Heart left ventricle (tissue), 13 donors: ENCODE measurements around the gene TESMIN.

ENCODE experiments used
- POLR2A ChIP-seq, 2 donors: fragments of 450-650 bp; IDR thresholded peaks; one replicate each; pipeline ENCODE4 v1.6.1; 2017; ENCODE audit warnings: antibody characterized with exemption in 2 of 2, mild to moderate bottlenecking in 2 of 2, moderate library complexity in 2 of 2
- TF ChIP-seq, protein P1 (sequence below), 12 donors: fragments of 200-600 bp; sonication (generic) in 4 of 12; IDR thresholded peaks; one replicate each; pipeline versions ENCODE4 v1.5.0 to v1.8.0; 2018 to 2022; ENCODE audit warnings: antibody characterized with exemption in 12 of 12, mild to moderate bottlenecking in 5 of 12
- donor health status: ischemic (EF 13 %, LVEDD 7.1; RV severe dilation, severe dysfunction).
- donor health status: DM: no; HTN: yes; CAD: no.
- donor health status: DM: no; HTN: no; CAD: no.
- donor health status: ischemic (EF 25% LVEDD 6.9; RV normal size, moderate dysfunction).
- donor health status: ischemic (EF 25% LVEDD 5.7; RV mildly dilated, moderate dysfunction).
- donor health status: ischemic (EF 35%, LVEDD 5.7; RV mildly dilated, moderate dysfunction).
- donor health status: nonischemic (EF 11% LVEDD 7.7; RV severe dilation, severe dysfunction).
- donor health status: DM: yes; HTN: yes; CAD: no.
- donor health status: PGD.
- donor health status: ischemic (EF 29% LVEDD 5.4; RV normal size, mild dysfunction).
- donor health status: nonischemic (EF 23%, LVEDD 6.1; RV moderate dilation, normal function).

DNA sequence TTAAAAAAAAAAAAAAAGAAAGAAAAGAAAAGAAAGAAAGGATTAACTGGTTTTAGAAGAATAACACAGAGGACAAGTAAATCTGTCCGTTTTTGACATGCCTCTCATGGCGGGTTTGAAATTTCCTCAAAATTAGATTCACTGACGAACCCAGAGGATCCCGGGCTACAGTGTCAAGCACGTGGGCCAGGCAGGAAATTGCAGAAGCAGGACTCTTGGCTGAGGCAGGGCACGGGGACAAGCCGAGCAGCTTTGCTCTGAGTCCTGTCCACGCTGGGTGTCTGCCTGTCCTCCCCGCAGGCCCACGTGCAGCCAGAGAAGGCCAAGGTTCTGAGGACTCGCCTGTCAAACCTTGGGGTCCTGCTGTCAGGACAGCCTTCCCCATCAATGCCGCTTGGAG lies 42.3 kb downstream of the TESMIN start:
- TF ChIP-seq, protein P1, sequence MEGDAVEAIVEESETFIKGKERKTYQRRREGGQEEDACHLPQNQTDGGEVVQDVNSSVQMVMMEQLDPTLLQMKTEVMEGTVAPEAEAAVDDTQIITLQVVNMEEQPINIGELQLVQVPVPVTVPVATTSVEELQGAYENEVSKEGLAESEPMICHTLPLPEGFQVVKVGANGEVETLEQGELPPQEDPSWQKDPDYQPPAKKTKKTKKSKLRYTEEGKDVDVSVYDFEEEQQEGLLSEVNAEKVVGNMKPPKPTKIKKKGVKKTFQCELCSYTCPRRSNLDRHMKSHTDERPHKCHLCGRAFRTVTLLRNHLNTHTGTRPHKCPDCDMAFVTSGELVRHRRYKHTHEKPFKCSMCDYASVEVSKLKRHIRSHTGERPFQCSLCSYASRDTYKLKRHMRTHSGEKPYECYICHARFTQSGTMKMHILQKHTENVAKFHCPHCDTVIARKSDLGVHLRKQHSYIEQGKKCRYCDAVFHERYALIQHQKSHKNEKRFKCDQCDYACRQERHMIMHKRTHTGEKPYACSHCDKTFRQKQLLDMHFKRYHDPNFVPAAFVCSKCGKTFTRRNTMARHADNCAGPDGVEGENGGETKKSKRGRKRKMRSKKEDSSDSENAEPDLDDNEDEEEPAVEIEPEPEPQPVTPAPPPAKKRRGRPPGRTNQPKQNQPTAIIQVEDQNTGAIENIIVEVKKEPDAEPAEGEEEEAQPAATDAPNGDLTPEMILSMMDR (IDR thresholded peaks at IDR 0.05): no peak
- no peak for TF ChIP-seq POLR2A (IDR thresholded peaks at IDR 0.05)
